SK-N-SH treated with all-trans-retinoic acid at 6 μM for 48 hours (cell line): Measurements from ENCODE around the gene MAML2.

Source experiments
- ARNTL ChIP-seq: fragments of 450-650 bp; formaldehyde crosslinking; IDR thresholded peaks from 2 replicates; pipeline ENCODE4 v1.5.0; 2020; ENCODE audit warnings: low read depth, mild to moderate bottlenecking, moderate library complexity, borderline replicate concordance
- BACH2 ChIP-seq: fragments of 250-450 bp; sonication (Bioruptor Pico); IDR thresholded peaks from 2 replicates; pipeline ENCODE4 v1.9.0; 2021; ENCODE audit warnings: mild to moderate bottlenecking, borderline replicate concordance
- CREB5 ChIP-seq: fragments of 250-450 bp; sonication (Bioruptor Pico); IDR thresholded peaks from 2 replicates; pipeline ENCODE4 v1.5.1; 2020; ENCODE audit warnings: low read depth, mild to moderate bottlenecking, moderate library complexity
- ISL1 ChIP-seq: fragments of 250-450 bp; sonication (Bioruptor Pico); IDR thresholded peaks from 2 replicates; pipeline ENCODE4 v2.1.2; 2022; ENCODE audit warnings: mild to moderate bottlenecking, moderate library complexity
- OSR1 ChIP-seq: fragments of 250-450 bp; sonication (Bioruptor Pico); IDR thresholded peaks from 2 replicates; pipeline ENCODE4 v1.8.0; 2022; ENCODE audit warnings: moderate library complexity, mild to moderate bottlenecking, inconsistent platforms
- PATZ1 ChIP-seq: fragments of 250-450 bp; sonication (Bioruptor Pico); IDR thresholded peaks from 2 replicates; pipeline ENCODE4 v1.8.0; 2020; ENCODE audit warnings: mild to moderate bottlenecking, moderate library complexity, borderline replicate concordance
- SNAI2 ChIP-seq: fragments of 250-450 bp; sonication (Bioruptor Pico); IDR thresholded peaks from 2 replicates; pipeline ENCODE4 v1.5.0; 2020; ENCODE audit warnings: mild to moderate bottlenecking, moderate library complexity
- TCF4 ChIP-seq: fragments of 250-450 bp; sonication (Bioruptor Pico); IDR thresholded peaks from 2 replicates; pipeline ENCODE4 v1.8.0; 2021; ENCODE audit warnings: mild to moderate bottlenecking, moderate library complexity, borderline replicate concordance
- TOX ChIP-seq: fragments of 250-450 bp; sonication (Bioruptor Pico); IDR thresholded peaks from 2 replicates; pipeline ENCODE4 v1.8.0; 2021; ENCODE audit warnings: mild to moderate bottlenecking, moderate library complexity, borderline replicate concordance
- ZFP3 ChIP-seq: fragments of 250-450 bp; sonication (Bioruptor Pico); IDR thresholded peaks from 2 replicates; pipeline ENCODE4 v1.5.0; 2020; ENCODE audit warnings: mild to moderate bottlenecking, moderate library complexity
- ZFP30 ChIP-seq: fragments of 450-650 bp; formaldehyde crosslinking; IDR thresholded peaks from 2 replicates; pipeline ENCODE4 v1.5.0; 2022; ENCODE audit warnings: mild to moderate bottlenecking, moderate library complexity
- ZNF70 ChIP-seq: fragments of 450-650 bp; formaldehyde crosslinking; IDR thresholded peaks from 2 replicates; pipeline ENCODE4 v1.5.0; 2020; ENCODE audit warnings: mild to moderate bottlenecking, moderate library complexity

GRCh38 chr11:96241331-96241841, 101.6 kb downstream of the MAML2 start:
- no peak for TF ChIP-seq ZNF70 (CRISPR knock-in tag)
- no peak for TF ChIP-seq ZFP30
- no peak for TF ChIP-seq ARNTL (CRISPR knock-in tag)
- TF ChIP-seq OSR1 (CRISPR knock-in tag) = no peak
- TF ChIP-seq SNAI2 (CRISPR knock-in tag) = no peak
- no peak for TF ChIP-seq CREB5 (CRISPR knock-in tag)
- no peak for TF ChIP-seq ZFP3 (CRISPR knock-in tag)
- TF ChIP-seq TCF4 (CRISPR knock-in tag) = no peak
- no peak for TF ChIP-seq BACH2
- no peak for TF ChIP-seq PATZ1 (CRISPR knock-in tag)
- no peak for TF ChIP-seq TOX (CRISPR knock-in tag)
- no peak for TF ChIP-seq ISL1 (CRISPR knock-in tag)
